H1 (cell line): Measurements from ENCODE around the gene MYOCOS.

Experiments
- CHD1 ChIP-seq: IDR thresholded peaks from 2 replicates; pipeline ENCODE4 v1.6.1; 2012; ENCODE audit warnings: low read depth, low read length, improper control_type of control experiment
- CTCF ChIP-seq, 3 experiments: IDR thresholded peaks; 1 replicate in 2 of 3; 2 replicates in 1 of 3; pipeline versions ENCODE4 v1.5.1 to v1.6.1; 2011; ENCODE audit warnings: low read length in 3 of 3, mild to moderate bottlenecking in 3 of 3, inconsistent platforms in 2 of 3, low read depth in 1 of 3, moderate library complexity in 1 of 3; ENCODE audit not compliant: insufficient read depth in 1 of 3; ENCODE audit errors: control extremely low read depth in 1 of 3
- JUND ChIP-seq: IDR thresholded peaks from 2 replicates; pipeline ENCODE4 v1.6.1; 2011; ENCODE audit warnings: mild to moderate bottlenecking, improper control_type of control experiment, low read length
- POLR2A ChIP-seq, 2 experiments: IDR thresholded peaks; 1 replicate in 1 of 2; 2 replicates in 1 of 2; pipeline ENCODE4 v1.6.1; 2011; ENCODE audit warnings: low read depth in 2 of 2, low read length in 2 of 2, mild to moderate bottlenecking in 2 of 2; ENCODE audit errors: control extremely low read depth in 1 of 2
- RFX5 ChIP-seq: IDR thresholded peaks from 2 replicates; pipeline ENCODE4 v1.6.1; 2011; ENCODE audit warnings: low read depth, low read length, improper control_type of control experiment, borderline replicate concordance
- SIN3A ChIP-seq, 2 experiments: IDR thresholded peaks in 1 of 2; conservative IDR thresholded peaks in 1 of 2; 2 replicates each; pipeline ENCODE4 v1.6.1; 2011 to 2012; ENCODE audit warnings: low read length in 2 of 2, improper control_type of control experiment in 1 of 2, low read depth in 1 of 2, mild to moderate bottlenecking in 1 of 2
- YY1 ChIP-seq: IDR thresholded peaks from 2 replicates; pipeline ENCODE4 v1.6.1; 2011; ENCODE audit warnings: low read depth, mild to moderate bottlenecking, low read length

GRCh38 chr1:171585715-171586114 is 36.3 kb upstream of the MYOCOS start:
- TF ChIP-seq RFX5 (no peak), POLR2A (IDR thresholded peaks at IDR 0.05; ENCODE audit: control extremely low read depth in 1 of 2, low read depth in 2 of 2, low read length in 2 of 2) (no peak), CHD1 (no peak), CTCF (IDR thresholded peaks at IDR 0.05; ENCODE audit: control extremely low read depth in 1 of 3, insufficient read depth in 1 of 3, low read depth in 1 of 3, low read length in 3 of 3) (no peak), JUND (no peak), SIN3A (conservative IDR thresholded peaks at IDR 0.05 in 1 of 2, IDR thresholded peaks at IDR 0.05 in 1 of 2; ENCODE audit: low read depth in 1 of 2, low read length in 2 of 2) (no peak), YY1 (no peak)
